GM18517 (cell line): Measurements from ENCODE around the gene ADGRB3.

Experiments
- ATAC-seq: cut with Tn5 transposase; IDR thresholded peaks from one replicate; pipeline ENCODE4 v1.9.1; 2021; ENCODE audit warnings: mild to moderate bottlenecking, moderate library complexity; ENCODE audit not compliant: unreplicated experiment

The ADGRB3 gene

DNA sequence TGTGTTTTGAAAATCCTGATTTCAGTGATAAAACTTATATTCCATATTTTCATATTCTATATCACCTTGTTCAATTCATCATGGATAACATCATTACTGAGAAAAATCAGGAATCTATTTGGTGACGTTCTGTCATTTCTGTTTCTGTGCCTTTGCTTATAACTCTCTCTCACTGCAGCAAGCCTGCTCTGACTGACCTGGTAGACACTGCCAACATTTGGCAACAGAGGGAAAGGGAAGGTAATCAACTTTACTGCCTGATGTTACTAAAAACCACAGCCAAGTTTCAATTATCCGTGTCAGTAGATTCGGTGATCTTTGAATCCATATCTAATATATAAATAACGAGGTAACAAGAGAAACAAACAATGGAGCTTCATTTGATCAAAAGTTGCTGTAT is 659.8 kb downstream of the ADGRB3 start:
- ATAC-seq: no peak

DNA sequence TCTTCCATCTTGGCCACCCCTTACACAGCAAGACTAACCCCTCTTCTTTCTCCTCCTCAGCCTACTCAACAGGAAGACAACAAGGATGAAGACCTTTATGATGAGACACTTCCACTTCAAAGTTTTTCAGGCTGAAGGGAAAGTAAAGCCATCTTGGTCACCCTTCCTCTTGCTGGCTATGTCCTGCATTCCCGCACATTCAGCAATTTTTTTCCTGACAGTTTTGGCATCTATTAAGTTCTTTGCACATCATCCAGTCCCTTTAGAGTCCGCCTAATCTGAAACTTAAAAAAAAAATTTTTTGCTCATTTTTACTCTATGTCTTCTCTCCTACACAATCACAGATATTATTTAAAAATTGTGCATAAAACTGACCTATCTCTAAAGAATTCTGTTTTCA is 668.3 kb downstream of the ADGRB3 start:
- ATAC-seq: no peak

DNA sequence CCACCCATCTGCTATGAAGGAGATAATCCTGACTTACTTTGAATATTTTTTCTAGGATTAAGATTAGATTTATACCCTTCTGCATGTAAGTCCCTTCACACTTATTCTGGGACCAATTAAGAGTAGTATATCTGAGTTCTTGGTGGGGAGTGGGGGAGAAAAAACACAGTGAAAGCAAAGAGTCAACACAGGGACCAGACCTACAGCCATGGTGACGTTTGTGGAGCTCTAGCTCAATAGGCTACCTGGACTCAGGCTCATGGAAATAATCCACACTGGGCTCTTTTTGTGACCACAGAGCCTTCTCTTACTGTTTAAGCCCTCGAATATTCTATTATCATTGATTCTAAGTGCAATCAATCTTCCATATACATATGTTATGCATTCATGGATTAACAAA is 670.4 kb downstream of the ADGRB3 start:
- ATAC-seq: no peak

DNA sequence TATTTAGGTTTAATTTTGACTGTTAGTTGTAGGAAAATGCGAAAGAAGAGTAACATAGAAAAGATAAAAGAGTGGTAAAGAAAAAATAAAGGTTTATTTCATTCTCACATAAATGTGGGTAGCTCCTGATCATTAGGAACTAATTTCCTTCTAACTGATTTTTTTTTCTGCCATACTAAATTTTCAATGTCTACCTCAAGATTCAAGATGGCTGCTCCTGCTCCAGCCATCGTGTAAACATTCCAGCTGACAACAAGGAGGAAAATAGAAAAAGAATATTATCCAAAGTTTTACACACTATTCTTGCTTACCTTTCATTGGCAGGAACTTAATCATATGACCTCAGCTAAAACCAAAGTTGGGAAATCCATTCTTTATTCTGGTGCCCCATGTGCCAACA is 673.5 kb downstream of the ADGRB3 start:
- no peak for ATAC-seq

DNA sequence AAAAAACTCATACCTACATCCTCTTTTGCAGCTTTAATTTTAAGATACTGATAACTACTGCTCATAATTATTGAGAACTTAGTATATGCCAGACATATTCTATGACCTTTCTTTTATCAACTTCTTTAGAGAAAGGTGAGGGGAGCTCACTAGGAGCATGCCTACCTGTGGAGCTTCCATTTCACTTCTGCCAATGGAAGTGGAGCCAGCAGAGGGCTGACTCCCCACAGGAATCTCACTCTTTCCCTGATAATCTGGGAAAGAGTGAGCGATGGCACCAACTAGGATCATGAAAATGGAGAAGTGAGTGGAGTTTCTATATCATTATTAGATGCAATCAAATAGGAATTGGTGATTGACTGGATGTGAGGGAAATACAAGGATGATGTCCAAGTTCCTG is 676.8 kb downstream of the ADGRB3 start:
- no peak for ATAC-seq

DNA sequence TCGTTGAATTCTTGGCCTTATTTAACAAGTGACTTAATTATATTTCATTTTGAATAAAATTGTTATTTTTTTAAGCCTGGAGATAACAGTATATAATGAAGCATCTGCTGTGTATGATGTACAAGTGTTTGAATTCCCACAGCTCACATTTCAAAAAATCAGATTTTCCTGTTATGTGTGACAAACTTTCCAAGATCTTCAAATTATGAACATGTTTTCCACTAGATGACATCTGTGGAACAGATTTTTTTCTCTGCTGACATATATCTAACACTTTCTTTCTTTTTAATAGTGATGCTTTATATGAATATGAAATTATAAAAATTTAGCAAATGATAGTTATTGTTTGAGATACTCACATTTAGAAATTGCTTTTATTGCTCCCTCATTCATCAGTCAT is 678.9 kb downstream of the ADGRB3 start:
- ATAC-seq: no peak

DNA sequence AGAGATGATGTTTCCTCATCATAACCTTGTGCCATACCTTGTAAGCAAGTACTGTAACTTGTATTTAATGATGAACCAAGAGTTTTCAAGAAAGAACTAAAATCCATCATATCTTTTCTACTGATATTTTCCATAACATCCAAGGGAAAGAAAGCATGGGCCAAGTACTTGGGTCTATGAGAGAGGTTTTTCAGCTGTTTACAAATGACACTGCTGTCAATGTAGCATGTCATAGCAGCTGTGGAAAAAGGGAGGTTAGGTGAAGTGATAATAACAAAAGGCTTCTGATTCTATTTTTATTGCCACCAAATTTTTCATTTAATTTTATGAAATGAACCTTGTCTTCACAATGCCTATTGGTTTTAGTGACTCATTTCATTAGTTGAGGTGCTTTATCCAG is 679.4 kb downstream of the ADGRB3 start:
- no peak for ATAC-seq

DNA sequence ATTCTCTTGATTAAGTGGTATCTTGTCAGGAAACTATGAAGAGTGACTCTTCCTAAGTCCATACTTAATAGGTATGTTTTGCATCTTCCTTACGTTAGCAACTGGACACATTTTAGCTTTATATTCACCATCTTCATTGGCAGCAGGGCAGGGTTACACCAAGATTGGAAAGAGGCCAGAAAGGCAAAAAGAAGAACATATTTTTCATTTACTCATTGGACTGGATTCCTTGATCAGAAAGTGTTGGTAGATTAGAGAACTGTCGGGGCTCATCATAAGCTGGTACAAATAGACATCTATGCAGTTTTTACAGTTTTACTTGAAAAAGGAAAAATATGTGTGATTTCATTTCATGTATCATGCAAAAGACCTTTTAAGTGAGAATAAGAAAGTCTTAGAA is 696.8 kb downstream of the ADGRB3 start:
- no peak for ATAC-seq

DNA sequence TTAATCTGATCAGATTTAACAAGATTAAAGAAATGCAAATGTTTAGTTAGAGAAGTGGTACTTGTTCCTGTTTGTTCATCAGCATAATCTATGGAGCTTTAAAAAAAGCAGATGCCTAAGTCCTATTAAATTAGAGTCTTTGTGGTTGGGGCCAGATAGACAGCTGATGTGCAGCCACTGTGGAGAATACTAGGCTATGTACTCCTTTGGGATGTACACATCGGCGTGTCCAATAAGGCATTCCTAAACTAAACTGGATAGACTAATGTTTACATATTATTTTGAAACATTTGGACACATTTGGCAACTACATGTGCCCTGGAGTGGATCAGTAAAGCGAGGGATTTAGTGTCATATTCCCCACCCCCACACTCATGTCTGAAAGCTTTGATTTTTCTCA is 702.2 kb downstream of the ADGRB3 start:
- no peak for ATAC-seq

- no peak for ATAC-seq
Measured at GRCh38 chr6:69338431-69339162, 703.5 kb downstream of the ADGRB3 start.

DNA sequence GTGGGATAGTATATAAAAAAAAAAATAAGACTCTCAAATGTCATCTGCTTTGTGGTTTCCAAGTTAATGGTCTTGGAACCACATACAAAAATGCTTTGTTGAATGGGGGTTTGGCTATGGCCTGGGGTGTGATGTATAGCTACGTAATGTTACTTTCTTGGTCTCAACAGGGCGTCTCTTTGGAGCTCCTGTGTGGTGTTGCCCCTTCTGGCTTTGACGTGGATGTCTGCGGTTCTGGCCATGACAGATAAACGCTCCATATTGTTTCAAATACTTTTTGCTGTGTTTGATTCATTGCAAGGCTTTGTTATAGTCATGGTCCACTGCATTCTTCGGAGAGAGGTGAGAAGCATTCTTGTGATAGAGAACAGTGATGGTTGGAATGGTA is 704.1 kb downstream of the ADGRB3 start:
- no peak for ATAC-seq

- no peak for ATAC-seq
Measured at GRCh38 chr6:69340196-69340595, 705.1 kb downstream of the ADGRB3 start.

GRCh38 chr6:69343851-69344250 is 708.8 kb downstream of the ADGRB3 start:
- ATAC-seq: no peak

DNA sequence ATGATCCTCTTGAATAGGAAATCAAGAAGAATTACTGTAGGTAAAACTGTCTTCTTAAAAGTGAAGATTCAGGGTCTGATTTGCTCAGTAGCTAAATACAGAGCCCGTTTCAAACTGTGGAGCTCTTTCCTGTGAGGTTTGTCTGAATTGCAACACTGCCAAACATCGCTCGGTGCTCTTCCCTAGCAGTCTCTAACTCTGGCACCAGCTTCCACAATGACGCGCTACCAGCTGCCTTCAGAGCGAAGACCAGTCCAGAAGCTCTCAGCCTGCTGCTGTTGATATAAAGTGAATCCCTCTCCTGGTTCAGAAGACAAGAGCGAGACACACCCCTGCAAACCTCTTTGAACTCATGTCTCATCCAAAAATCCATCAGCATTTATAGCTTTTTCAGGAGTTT is 714.7 kb downstream of the ADGRB3 start:
- ATAC-seq: no peak

DNA sequence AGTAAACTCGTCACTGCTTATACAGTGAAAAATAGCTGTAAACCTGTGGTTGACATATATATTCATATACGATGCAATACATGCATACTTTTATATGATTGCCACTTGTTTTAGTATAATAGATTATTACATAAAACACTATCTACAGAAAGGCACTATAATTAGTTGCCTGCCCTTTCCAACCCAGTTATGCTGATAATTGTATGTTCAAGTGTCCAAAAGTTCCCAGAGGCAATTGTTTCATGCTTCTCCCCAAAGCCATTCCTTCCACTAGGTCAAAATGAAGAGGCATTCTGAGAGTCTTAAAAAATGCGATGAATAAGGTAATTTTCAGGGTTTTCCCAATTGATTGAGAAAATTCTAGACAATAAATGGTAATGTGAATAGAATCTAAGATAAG is 727.1 kb downstream of the ADGRB3 start:
- ATAC-seq: no peak

- ATAC-seq: no peak
Measured at GRCh38 chr6:69366831-69367230, 731.7 kb downstream of the ADGRB3 start.

DNA sequence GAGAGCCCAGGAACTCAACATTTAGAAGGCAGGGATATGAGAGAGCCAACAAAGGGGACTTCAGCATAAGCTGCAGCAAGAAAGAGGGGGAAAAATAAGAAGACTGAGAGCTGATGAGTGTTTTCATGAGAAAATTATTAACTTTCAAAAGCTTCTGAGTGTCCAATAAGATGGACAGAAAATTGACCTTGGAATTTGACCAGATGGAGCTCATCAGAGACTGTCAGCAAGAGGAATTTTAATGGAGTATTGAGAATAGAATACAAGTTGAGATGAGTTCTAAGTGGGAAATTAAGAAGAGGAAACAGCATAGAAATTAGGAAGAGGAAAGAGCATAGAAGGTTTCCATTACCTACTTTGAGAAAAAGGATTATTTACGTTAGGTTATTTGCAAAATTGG is 733.5 kb downstream of the ADGRB3 start:
- ATAC-seq: no peak

- ATAC-seq: no peak
Measured at GRCh38 chr6:69370763-69371162, 735.7 kb downstream of the ADGRB3 start.

- ATAC-seq: no peak
Measured at GRCh38 chr6:69378326-69378725, 743.2 kb downstream of the ADGRB3 start.

DNA sequence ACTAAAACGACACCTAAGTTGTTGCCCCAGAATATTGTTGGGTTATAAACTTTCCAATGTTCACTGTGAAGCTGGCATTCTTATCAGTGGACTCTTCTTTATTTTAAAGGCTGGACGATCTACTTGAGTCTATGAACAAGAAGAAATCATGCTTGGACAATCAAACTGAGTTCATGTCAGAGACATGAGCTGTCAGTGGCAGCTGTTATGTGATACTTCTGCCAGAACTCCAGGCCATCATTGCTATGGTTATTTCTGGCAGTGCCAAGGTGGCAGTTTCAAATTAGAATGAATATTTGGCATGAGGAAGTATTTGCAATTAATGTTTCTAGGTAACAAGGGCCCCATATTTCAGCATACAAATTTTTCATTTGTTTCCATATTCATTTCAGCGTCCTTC is 744.4 kb downstream of the ADGRB3 start:
- no peak for ATAC-seq

DNA sequence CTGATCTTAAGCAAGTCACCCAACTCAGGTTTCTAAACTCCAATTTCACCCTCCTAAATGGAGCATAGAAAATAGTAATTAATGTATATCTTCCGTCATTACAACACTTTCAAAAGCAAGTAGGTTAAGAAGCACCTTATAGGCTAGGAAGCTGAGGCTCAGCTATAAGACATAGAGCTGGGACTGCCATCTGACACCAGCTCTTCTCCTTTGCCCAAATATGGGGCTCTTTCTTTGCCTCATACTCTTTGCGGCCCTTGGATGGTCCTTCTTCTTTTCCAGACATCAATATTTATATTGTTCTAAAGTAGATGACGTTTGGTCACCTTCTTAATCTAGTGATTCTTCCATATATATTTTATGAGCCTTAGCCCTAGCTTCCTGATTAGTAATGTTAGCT is 748.5 kb downstream of the ADGRB3 start:
- no peak for ATAC-seq

- no peak for ATAC-seq
Measured at GRCh38 chr6:69386426-69386825, 751.3 kb downstream of the ADGRB3 start.

GRCh38 chr6:69390125-69390524 is 755.0 kb downstream of the ADGRB3 start:
- ATAC-seq: no peak
